HepG2 (cell line): ENCODE measurements around the gene NLGN3. TPM values are rescaled to one million over a fixed set of nuclear protein-coding genes. Genes with fewer than 3 reads are reported as not detected.

Experiments
- ARHGAP35 ChIP-seq: sonication (generic); formaldehyde crosslinking; IDR thresholded peaks from 2 replicates; pipeline ENCODE4 v1.9.0; 2022; ENCODE audit warnings: mild to moderate bottlenecking, inconsistent platforms, moderate library complexity, missing genetic modification reagents, borderline replicate concordance
- CREM ChIP-seq, 2 experiments: sonication (generic) in 1 of 2; formaldehyde crosslinking in 1 of 2; IDR thresholded peaks; 2 replicates each; pipeline versions ENCODE4 v1.4.0 to v1.6.1; 2016 to 2020; ENCODE audit warnings: antibody characterized with exemption in 1 of 2, mild to moderate bottlenecking in 1 of 2, missing genetic modification reagents in 1 of 2
- E2F5 ChIP-seq: sonication (generic); formaldehyde crosslinking; conservative IDR thresholded peaks from 2 replicates; pipeline ENCODE4 v1.4.0; 2020; ENCODE audit warnings: missing genetic modification reagents
- FOSL2 ChIP-seq: sonication (generic); formaldehyde crosslinking; IDR thresholded peaks from 2 replicates; pipeline ENCODE4 v1.4.0; 2020; ENCODE audit warnings: missing genetic modification reagents
- FOXA1 ChIP-seq, 2 experiments: fragments of 450-650 bp in 1 of 2; sonication (generic) in 1 of 2; formaldehyde crosslinking in 1 of 2; IDR thresholded peaks; 2 replicates each; pipeline versions ENCODE4 v1.4.0 to v1.6.1; 2016 to 2020; ENCODE audit warnings: missing genetic modification reagents in 1 of 2
- FOXA3 ChIP-seq: IDR thresholded peaks from 2 replicates; pipeline ENCODE4 v1.6.1; 2016; ENCODE audit warnings: missing genetic modification reagents, missing compliant biosample characterization
- FOXP4 ChIP-seq: sonication (generic); formaldehyde crosslinking; IDR thresholded peaks from 2 replicates; pipeline ENCODE4 v1.4.0; 2020; ENCODE audit warnings: missing genetic modification reagents
- HES4 ChIP-seq: sonication (generic); formaldehyde crosslinking; IDR thresholded peaks from 2 replicates; pipeline ENCODE4 v1.9.0; 2021; ENCODE audit warnings: mild to moderate bottlenecking, missing genetic modification reagents, borderline replicate concordance
- NONO ChIP-seq, 2 experiments: fragments of 450-650 bp in 1 of 2; sonication (generic) in 1 of 2; formaldehyde crosslinking in 1 of 2; IDR thresholded peaks in 1 of 2; conservative IDR thresholded peaks in 1 of 2; 2 replicates each; pipeline versions ENCODE4 v1.6.1 to v1.8.0; 2017 to 2022; ENCODE audit warnings: mild to moderate bottlenecking in 1 of 2, missing genetic modification reagents in 1 of 2, moderate library complexity in 1 of 2
- SAP130 ChIP-seq: IDR thresholded peaks from 2 replicates; pipeline ENCODE4 v1.6.1; 2016; ENCODE audit warnings: low read depth
- ZC3H13 ChIP-seq: sonication (generic); formaldehyde crosslinking; IDR thresholded peaks from 2 replicates; pipeline ENCODE4 v1.8.1; 2023; ENCODE audit warnings: mild to moderate bottlenecking, missing genetic modification reagents, moderate library complexity
- ZNF180 ChIP-seq: sonication (generic); formaldehyde crosslinking; IDR thresholded peaks from 2 replicates; pipeline ENCODE4 v1.4.0; 2020; ENCODE audit warnings: low read depth, missing genetic modification reagents, borderline replicate concordance
- polyA plus RNA-seq, 8 experiments: library from polyadenylated mRNA; depleted of rRNA in 3 of 8; stranded (reverse) in 7 of 8; unstranded in 1 of 8; fragments of >200 nt; fragmentation: Illumina TruSeq in 4 of 8; extraction: Trizol in 4 of 8; gene quantifications; 2 replicates each; pipeline versions ENCODE4 v1.2.1 to v1.2.3, GENCODE V29; 2011 to 2016; ENCODE audit warnings: low read depth in 4 of 8, missing spikeins in 1 of 8, mixed read lengths in 1 of 8; ENCODE audit not compliant: insufficient read depth in 1 of 8
- total RNA-seq, 5 experiments: library from RNA; depleted of rRNA; stranded (reverse); fragments of >200 nt; fragmentation: Illumina TruSeq; extraction: Trizol; gene quantifications; 2 replicates each; pipeline ENCODE4 v1.2.3, GENCODE V29; 2016; ENCODE audit warnings: low read depth in 1 of 5
- TF ChIP-seq, protein P1 (sequence below): sonication (generic); formaldehyde crosslinking; IDR thresholded peaks from 2 replicates; pipeline ENCODE4 v1.5.1; 2020; ENCODE audit warnings: missing genetic modification reagents, mild to moderate bottlenecking, borderline replicate concordance
- TF ChIP-seq, protein P2 (sequence below): IDR thresholded peaks from 2 replicates; pipeline ENCODE4 v1.6.1; 2016; ENCODE audit warnings: low read depth, control low read depth
- TF ChIP-seq, protein P3 (sequence below): sonication (generic); formaldehyde crosslinking; IDR thresholded peaks from 2 replicates; pipeline ENCODE4 v1.4.0; 2020; ENCODE audit warnings: missing genetic modification reagents, borderline replicate concordance

The NLGN3 gene
- total and polyA plus RNA-seq, 2 of the 13 experiments (the other 11 are each of a cell fraction or from before 2014, with no cell fraction given), result 0.04 to 0.16 TPM

DNA sequence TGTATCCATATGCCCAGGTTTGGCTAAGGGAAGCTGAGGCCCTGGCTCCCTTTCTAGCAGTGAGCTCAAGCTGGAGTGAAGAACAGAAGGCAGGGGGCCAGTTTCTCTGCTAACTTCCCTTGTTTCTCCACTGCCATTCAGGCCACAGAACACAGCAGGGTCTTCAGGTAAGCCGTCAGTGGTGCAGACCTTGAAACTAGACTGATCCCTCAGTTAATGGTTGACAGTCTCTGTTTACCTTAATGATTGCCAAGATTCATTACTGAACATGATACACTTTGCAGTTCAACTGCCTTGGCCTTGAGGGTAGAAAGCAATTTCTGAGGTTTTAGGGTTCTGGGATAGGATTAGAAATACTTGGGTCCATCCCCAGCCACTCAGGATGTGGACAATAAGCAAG lies 69.5 kb downstream of the NLGN3 start (continued):
- TF ChIP-seq E2F5 (CRISPR knock-in tag), result no peak
- 0 out of 2 replicates have a peak, but pooled peaks have one; percentile 14 for TF ChIP-seq SAP130
- TF ChIP-seq FOXP4 (CRISPR knock-in tag), result peak; percentile 41
- no peak for TF ChIP-seq ZC3H13 (CRISPR knock-in tag)
- TF ChIP-seq, protein P1, sequence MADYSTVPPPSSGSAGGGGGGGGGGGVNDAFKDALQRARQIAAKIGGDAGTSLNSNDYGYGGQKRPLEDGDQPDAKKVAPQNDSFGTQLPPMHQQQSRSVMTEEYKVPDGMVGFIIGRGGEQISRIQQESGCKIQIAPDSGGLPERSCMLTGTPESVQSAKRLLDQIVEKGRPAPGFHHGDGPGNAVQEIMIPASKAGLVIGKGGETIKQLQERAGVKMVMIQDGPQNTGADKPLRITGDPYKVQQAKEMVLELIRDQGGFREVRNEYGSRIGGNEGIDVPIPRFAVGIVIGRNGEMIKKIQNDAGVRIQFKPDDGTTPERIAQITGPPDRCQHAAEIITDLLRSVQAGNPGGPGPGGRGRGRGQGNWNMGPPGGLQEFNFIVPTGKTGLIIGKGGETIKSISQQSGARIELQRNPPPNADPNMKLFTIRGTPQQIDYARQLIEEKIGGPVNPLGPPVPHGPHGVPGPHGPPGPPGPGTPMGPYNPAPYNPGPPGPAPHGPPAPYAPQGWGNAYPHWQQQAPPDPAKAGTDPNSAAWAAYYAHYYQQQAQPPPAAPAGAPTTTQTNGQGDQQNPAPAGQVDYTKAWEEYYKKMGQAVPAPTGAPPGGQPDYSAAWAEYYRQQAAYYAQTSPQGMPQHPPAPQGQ (CRISPR knock-in tag), result no peak
- peak; percentile 77 for TF ChIP-seq FOXA3 (CRISPR knock-in tag)
- TF ChIP-seq, protein P2, sequence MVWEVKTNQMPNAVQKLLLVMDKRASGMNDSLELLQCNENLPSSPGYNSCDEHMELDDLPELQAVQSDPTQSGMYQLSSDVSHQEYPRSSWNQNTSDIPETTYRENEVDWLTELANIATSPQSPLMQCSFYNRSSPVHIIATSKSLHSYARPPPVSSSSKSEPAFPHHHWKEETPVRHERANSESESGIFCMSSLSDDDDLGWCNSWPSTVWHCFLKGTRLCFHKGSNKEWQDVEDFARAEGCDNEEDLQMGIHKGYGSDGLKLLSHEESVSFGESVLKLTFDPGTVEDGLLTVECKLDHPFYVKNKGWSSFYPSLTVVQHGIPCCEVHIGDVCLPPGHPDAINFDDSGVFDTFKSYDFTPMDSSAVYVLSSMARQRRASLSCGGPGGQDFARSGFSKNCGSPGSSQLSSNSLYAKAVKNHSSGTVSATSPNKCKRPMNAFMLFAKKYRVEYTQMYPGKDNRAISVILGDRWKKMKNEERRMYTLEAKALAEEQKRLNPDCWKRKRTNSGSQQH, result no peak
- peak; percentile 19; the same call in 1 of the 2 replicates for TF ChIP-seq FOSL2
- no peak for TF ChIP-seq NONO (IDR thresholded peaks at IDR 0.05)
- TF ChIP-seq NONO (CRISPR knock-in tag; conservative IDR thresholded peaks at IDR 0.05), result 0 out of 2 replicates have a peak, but pooled peaks have one; percentile 8
- no peak for TF ChIP-seq ARHGAP35 (CRISPR knock-in tag)
- no peak for TF ChIP-seq HES4
- TF ChIP-seq, protein P3, sequence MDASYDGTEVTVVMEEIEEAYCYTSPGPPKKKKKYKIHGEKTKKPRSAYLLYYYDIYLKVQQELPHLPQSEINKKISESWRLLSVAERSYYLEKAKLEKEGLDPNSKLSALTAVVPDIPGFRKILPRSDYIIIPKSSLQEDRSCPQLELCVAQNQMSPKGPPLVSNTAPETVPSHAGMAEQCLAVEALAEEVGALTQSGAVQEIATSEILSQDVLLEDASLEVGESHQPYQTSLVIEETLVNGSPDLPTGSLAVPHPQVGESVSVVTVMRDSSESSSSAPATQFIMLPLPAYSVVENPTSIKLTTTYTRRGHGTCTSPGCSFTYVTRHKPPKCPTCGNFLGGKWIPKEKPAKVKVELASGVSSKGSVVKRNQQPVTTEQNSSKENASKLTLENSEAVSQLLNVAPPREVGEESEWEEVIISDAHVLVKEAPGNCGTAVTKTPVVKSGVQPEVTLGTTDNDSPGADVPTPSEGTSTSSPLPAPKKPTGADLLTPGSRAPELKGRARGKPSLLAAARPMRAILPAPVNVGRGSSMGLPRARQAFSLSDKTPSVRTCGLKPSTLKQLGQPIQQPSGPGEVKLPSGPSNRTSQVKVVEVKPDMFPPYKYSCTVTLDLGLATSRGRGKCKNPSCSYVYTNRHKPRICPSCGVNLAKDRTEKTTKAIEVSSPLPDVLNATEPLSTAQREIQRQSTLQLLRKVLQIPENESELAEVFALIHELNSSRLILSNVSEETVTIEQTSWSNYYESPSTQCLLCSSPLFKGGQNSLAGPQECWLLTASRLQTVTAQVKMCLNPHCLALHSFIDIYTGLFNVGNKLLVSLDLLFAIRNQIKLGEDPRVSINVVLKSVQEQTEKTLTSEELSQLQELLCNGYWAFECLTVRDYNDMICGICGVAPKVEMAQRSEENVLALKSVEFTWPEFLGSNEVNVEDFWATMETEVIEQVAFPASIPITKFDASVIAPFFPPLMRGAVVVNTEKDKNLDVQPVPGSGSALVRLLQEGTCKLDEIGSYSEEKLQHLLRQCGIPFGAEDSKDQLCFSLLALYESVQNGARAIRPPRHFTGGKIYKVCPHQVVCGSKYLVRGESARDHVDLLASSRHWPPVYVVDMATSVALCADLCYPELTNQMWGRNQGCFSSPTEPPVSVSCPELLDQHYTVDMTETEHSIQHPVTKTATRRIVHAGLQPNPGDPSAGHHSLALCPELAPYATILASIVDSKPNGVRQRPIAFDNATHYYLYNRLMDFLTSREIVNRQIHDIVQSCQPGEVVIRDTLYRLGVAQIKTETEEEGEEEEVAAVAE, result no peak
- no peak for TF ChIP-seq ZNF180
- TF ChIP-seq CREM (IDR thresholded peaks at IDR 0.05), result peak; percentile 25; the same call in 1 of the 2 replicates
- TF ChIP-seq CREM (CRISPR knock-in tag; IDR thresholded peaks at IDR 0.05), result no peak
- TF ChIP-seq FOXA1 (IDR thresholded peaks at IDR 0.05), result no peak
- peak; percentile 62 for TF ChIP-seq FOXA1 (CRISPR knock-in tag; IDR thresholded peaks at IDR 0.05)
